Measurements from ENCODE around the gene ARAF.

The ARAF gene

GRCh38 chrX:47573341-47574075 is 12.5 kb downstream of the ARAF start:
- DNase-seq (ENCODE audit: low read depth) = no peak
- no peak overlapping the region for H3K4me3 ChIP-seq (ENCODE audit: low read depth, low read length)
- TF ChIP-seq CTCF (conservative IDR thresholded peaks at IDR 0.05; ENCODE audit: low read depth, low read length) = no peak

- peak overlapping the region; percentile 28 for H3K4me3 ChIP-seq (ENCODE audit: low read depth, low read length)
- DNase-seq (ENCODE audit: low read depth) = no peak
Observed at GRCh38 chrX:47574076-47574546, 13.1 kb downstream of the ARAF start.

GRCh38 chrX:47574547-47575301 is 13.7 kb downstream of the ARAF start:
- DNase-seq (ENCODE audit: low read depth) = no peak
- peak overlapping the region; percentile 28 for H3K4me3 ChIP-seq (ENCODE audit: low read depth, low read length)
- TF ChIP-seq CTCF (conservative IDR thresholded peaks at IDR 0.05; ENCODE audit: low read depth, low read length) = no peak

More at GRCh38 chrX:47574076-47574546, 13.1 kb downstream of the ARAF start:
- TF ChIP-seq CTCF (conservative IDR thresholded peaks at IDR 0.05; ENCODE audit: low read depth, low read length) = no peak

GRCh38 chrX:47576021-47576898 is 15.3 kb downstream of the ARAF start:
- no peak for TF ChIP-seq CTCF (conservative IDR thresholded peaks at IDR 0.05; ENCODE audit: low read depth, low read length)
- no peak overlapping the region for H3K4me3 ChIP-seq (ENCODE audit: low read depth, low read length)
- DNase-seq (ENCODE audit: low read depth) = no peak

GRCh38 chrX:47577424-47577823 is 16.4 kb downstream of the ARAF start:
- TF ChIP-seq CTCF (conservative IDR thresholded peaks at IDR 0.05; ENCODE audit: low read depth, low read length) = no peak
- H3K4me3 ChIP-seq (ENCODE audit: low read depth, low read length) = no peak overlapping the region
- peak; percentile 55 for DNase-seq (ENCODE audit: low read depth)

GRCh38 chrX:47577901-47578300 is 16.9 kb downstream of the ARAF start:
- no peak overlapping the region for H3K4me3 ChIP-seq (ENCODE audit: low read depth, low read length)
- no peak for DNase-seq (ENCODE audit: low read depth)
- TF ChIP-seq CTCF (conservative IDR thresholded peaks at IDR 0.05; ENCODE audit: low read depth, low read length) = no peak

All from choroid plexus epithelial cell (primary cell).